Globus pallidus (tissue), 1 donor: ENCODE data around the gene NTSR1.

Experiments
- DNase-seq: peaks from one replicate; pipeline ENCODE4 v3.0.0-alpha.2; 2015; ENCODE audit warnings: low spot score

Gene NTSR1

GRCh38 chr20:62802026-62802712 lies 93.5 kb downstream of the NTSR1 start:
- no peak for DNase-seq

- no peak for DNase-seq
Observed at GRCh38 chr20:62804021-62804626, 95.5 kb downstream of the NTSR1 start.

- DNase-seq: peak; percentile 58
Observed at GRCh38 chr20:62804627-62805154, 96.1 kb downstream of the NTSR1 start, which contains the start of gene OGFR. OGFR (plus strand) TSS chr20:62804835; CDS start chr20:62804860, 25 bp downstream.

- no peak for DNase-seq
Observed at GRCh38 chr20:62805155-62805710, 96.6 kb downstream of the NTSR1 start.

- DNase-seq: no peak
Observed at GRCh38 chr20:62805711-62806382, 97.2 kb downstream of the NTSR1 start.

GRCh38 chr20:62806383-62807050 lies 97.9 kb downstream of the NTSR1 start:
- no peak for DNase-seq

- DNase-seq: no peak
Observed at GRCh38 chr20:62807444-62808210, 99.0 kb downstream of the NTSR1 start.

GRCh38 chr20:62808211-62808865 lies 99.7 kb downstream of the NTSR1 start:
- peak; percentile 58 for DNase-seq

- DNase-seq: no peak
Observed at GRCh38 chr20:62809530-62810428, 101.1 kb downstream of the NTSR1 start.

GRCh38 chr20:62811320-62811719 lies 102.7 kb downstream of the NTSR1 start:
- DNase-seq: no peak

GRCh38 chr20:62811720-62812119 lies 103.1 kb downstream of the NTSR1 start:
- DNase-seq: no peak
